ENCODE data around the gene TBC1D10B. TPM values are rescaled to one million over a fixed set of nuclear protein-coding genes. Genes with fewer than 3 reads are reported as not detected.

TBC1D10B gene
- polyA plus RNA-seq, 1 experiment, result 12.0 TPM

DNA sequence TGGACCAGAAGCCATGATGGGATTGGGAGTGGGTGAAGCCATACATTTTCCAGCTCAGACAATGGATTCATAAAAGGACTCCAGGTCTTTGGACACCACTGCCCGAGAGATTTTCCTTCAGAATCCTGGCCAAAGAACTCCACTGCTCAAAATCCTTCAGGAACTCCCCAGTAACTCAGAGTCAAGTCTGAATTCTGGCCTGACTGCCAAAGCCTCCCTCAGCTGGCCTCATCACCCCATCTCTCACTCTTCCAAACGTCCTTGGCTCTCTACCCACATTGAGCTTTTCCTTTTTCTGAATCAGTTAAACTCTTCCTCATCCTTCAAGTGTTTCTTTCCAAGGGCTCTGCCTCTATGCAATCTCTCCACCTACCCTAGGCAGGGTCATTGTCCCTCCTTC is 13.2 kb upstream of the TBC1D10B start:
- Histone ChIP-seq H3K27ac (ENCODE audit: low read depth, low read length) (no peak overlapping the region), H3K4me3 (ENCODE audit: low read depth, low read length) (no peak overlapping the region), H3K9me3 (ENCODE audit: control insufficient read depth, insufficient read depth, low read length) (no peaks in the 10 kb centered on the region; the same call in 1 of the 2 replicates), H3K27me3 (ENCODE audit: control insufficient read depth, insufficient read depth, low read length) (no peaks in the 10 kb centered on the region)
- ChIA-PET POLR2A (no interaction called here), CTCF (interaction anchor here (1.3 kb wide), 1 partner anchor 26 kb away, joined by 4 read pairs; no protein-coding TSS in a partner anchor)
- DNase-seq (ENCODE audit: low read depth, low spot score), result no peak
- TF ChIP-seq, protein P1, sequence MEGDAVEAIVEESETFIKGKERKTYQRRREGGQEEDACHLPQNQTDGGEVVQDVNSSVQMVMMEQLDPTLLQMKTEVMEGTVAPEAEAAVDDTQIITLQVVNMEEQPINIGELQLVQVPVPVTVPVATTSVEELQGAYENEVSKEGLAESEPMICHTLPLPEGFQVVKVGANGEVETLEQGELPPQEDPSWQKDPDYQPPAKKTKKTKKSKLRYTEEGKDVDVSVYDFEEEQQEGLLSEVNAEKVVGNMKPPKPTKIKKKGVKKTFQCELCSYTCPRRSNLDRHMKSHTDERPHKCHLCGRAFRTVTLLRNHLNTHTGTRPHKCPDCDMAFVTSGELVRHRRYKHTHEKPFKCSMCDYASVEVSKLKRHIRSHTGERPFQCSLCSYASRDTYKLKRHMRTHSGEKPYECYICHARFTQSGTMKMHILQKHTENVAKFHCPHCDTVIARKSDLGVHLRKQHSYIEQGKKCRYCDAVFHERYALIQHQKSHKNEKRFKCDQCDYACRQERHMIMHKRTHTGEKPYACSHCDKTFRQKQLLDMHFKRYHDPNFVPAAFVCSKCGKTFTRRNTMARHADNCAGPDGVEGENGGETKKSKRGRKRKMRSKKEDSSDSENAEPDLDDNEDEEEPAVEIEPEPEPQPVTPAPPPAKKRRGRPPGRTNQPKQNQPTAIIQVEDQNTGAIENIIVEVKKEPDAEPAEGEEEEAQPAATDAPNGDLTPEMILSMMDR (IDR thresholded peaks at IDR 0.05; ENCODE audit: low read depth, low read length), result no peak

DNA sequence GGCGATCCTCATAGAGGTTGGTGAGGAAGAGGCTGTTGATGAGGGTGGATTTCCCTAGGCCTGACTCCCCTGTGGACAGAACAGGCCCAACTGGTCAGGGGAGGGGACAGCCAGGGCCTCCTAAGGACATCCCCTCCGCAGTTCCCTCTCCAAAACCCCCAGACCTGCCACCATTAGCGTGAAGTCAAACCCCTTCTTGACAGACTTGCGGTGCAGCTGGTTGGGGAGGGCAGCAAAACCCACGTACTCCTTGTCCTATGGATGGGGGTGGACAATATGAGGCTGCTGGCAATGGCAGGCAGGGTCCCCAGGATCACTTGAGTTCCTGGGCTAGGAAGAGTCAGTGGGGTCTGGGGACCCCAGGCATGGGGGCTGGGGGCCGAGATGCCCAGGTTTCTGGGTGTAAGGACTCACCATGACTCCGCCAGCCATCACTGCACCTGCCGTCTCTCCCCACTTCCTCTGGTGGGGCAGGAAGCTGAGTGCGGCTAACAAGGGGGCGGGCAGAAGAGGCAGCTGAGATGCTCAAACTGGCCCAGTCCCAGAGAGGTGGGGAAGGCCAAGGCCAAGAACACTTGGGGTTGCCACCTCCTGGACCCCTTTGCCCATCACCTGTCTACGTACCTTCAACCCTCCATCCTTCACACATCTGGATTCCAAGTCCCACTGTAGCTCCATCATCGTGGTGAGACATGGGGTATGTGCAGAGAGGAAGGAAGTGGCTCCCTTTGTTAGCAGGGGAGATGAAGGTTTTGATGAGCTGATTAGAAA is 12.0 kb upstream of the TBC1D10B start, which contains the start of gene SEPTIN1:
TSS of gene SEPTIN1 (minus strand) at position 451 of the 771 bp plus-strand sequence. CDS start at position 432, 19 bp downstream.
- no peak for DNase-seq (ENCODE audit: low read depth, low spot score)
- POLR2A ChIA-PET, result no interaction called here
- no peak within 1 kb of the TSS for H3K4me3 ChIP-seq (ENCODE audit: low read depth, low read length)
- H3K9me3 ChIP-seq (ENCODE audit: control insufficient read depth, insufficient read depth, low read length), result no peaks in the 10 kb centered on the region; the same call in 1 of the 2 replicates
- CTCF ChIA-PET, result interaction anchor here (1.3 kb wide), 1 partner anchor 27 kb away, joined by 4 read pairs; no protein-coding TSS in a partner anchor
- TF ChIP-seq, protein P1 (IDR thresholded peaks at IDR 0.05; ENCODE audit: low read depth, low read length), result no peak
- H3K27ac ChIP-seq (ENCODE audit: low read depth, low read length), result no peak within 1 kb of the TSS
- H3K27me3 ChIP-seq (ENCODE audit: control insufficient read depth, insufficient read depth, low read length), result no peaks in the 10 kb centered on the region

DNA sequence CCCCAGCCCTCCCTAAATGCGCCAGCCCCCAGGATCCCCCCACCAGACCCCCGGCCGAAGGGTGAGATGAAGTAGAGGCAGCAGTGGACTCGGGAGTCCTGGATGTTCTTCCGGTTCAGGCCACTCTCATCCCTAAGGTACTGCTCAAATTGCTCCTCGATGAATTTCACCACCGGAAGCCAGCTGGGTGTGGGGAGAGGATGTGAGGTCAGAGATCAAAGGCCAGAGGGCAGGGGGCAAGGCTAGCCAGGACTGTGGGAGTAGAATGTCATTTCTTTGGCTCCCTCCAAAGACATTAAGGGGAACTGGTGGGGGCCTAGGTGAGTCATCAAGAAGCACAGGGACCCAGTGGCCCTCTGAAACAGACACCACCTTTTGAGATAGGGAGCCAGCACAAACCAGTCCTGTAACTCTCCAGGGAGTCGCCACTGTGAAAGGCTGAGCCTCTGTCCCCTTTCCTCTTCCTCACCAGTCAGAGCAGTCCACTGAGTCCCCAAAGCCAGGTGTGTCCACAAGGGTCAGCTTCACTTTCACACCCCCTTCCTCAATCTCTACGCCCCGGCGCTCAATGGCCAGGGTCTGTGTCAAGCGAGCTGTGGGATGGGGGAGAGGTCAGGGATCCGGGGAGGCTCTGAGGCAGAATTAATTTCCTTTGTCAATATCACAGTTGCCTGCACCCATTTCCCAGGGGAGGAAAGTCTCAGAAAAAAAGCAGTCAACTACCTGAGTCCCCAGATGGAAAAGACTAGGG is 11.2 kb upstream of the TBC1D10B start:
- CTCF ChIA-PET, result no interaction called here
- POLR2A ChIA-PET, result no interaction called here
- Histone ChIP-seq H3K4me3 (ENCODE audit: low read depth, low read length) (no peak overlapping the region), H3K9me3 (ENCODE audit: control insufficient read depth, insufficient read depth, low read length) (no peaks in the 10 kb centered on the region; the same call in 1 of the 2 replicates), H3K27ac (ENCODE audit: low read depth, low read length) (no peak overlapping the region), H3K27me3 (ENCODE audit: control insufficient read depth, insufficient read depth, low read length) (no peaks in the 10 kb centered on the region)
- DNase-seq (ENCODE audit: low read depth, low spot score), result no peak
- TF ChIP-seq, protein P1 (IDR thresholded peaks at IDR 0.05; ENCODE audit: low read depth, low read length), result no peak

GRCh38 chr16:30380803-30381208 is 10.5 kb upstream of the TBC1D10B start:
- no peak overlapping the region for H3K4me3 ChIP-seq (ENCODE audit: low read depth, low read length)
- TF ChIP-seq, protein P1 (IDR thresholded peaks at IDR 0.05; ENCODE audit: low read depth, low read length), result no peak
- DNase-seq (ENCODE audit: low read depth, low spot score), result no peak
- H3K27me3 ChIP-seq (ENCODE audit: control insufficient read depth, insufficient read depth, low read length), result no peaks in the 10 kb centered on the region
- no peak overlapping the region for H3K27ac ChIP-seq (ENCODE audit: low read depth, low read length)
- ChIA-PET POLR2A (no interaction called here), CTCF (no interaction called here)
- no peaks in the 10 kb centered on the region; the same call in 1 of the 2 replicates for H3K9me3 ChIP-seq (ENCODE audit: control insufficient read depth, insufficient read depth, low read length)
